ENCODE results near the gene FAM177B.

- no peak for TF ChIP-seq TCF12 (IDR thresholded peaks at IDR 0.05; ENCODE audit: low read depth)
- TF ChIP-seq CREB1 (IDR thresholded peaks at IDR 0.05; ENCODE audit: low read depth): no peak
- no peak for TF ChIP-seq ZBTB7A (IDR thresholded peaks at IDR 0.05; ENCODE audit: low read depth)
Observed at GRCh38 chr1:222739929-222740328, 2.9 kb downstream of the FAM177B start.
